HepG2 (cell line): ENCODE results near the gene CSNK2B. TPM values are rescaled to one million over a fixed set of nuclear protein-coding genes. Genes with fewer than 3 reads are reported as not detected.
A peak's percentile ranks its signal among the peaks of the same experiment; 100 is the strongest.

Experiments
- EZH2 ChIP-seq: conservative IDR thresholded peaks from 2 replicates; pipeline ENCODE4 v1.6.1; 2012; ENCODE audit warnings: mild to moderate bottlenecking, low read depth, low read length, moderate library complexity
- FOXJ3 ChIP-seq: sonication (generic); formaldehyde crosslinking; IDR thresholded peaks from 2 replicates; pipeline ENCODE4 v1.4.0; 2020; ENCODE audit warnings: missing genetic modification reagents, mild to moderate bottlenecking, borderline replicate concordance
- HOXA7 ChIP-seq: sonication (generic); formaldehyde crosslinking; IDR thresholded peaks from 2 replicates; pipeline ENCODE4 v1.8.1; 2022; ENCODE audit warnings: mild to moderate bottlenecking, missing genetic modification reagents, moderate library complexity
- KLF12 ChIP-seq: sonication (generic); formaldehyde crosslinking; IDR thresholded peaks from 2 replicates; pipeline ENCODE4 v1.4.0; 2020; ENCODE audit warnings: missing genetic modification reagents, borderline replicate concordance
- LCORL ChIP-seq, 2 experiments: fragments of 450-650 bp in 1 of 2; sonication (generic) in 1 of 2; formaldehyde crosslinking in 1 of 2; IDR thresholded peaks; 2 replicates each; pipeline versions ENCODE4 v1.5.0 to v1.6.1; 2017 to 2020; ENCODE audit warnings: antibody characterized with exemption in 1 of 2, missing genetic modification reagents in 1 of 2
- MED1 ChIP-seq: sonication (generic); formaldehyde crosslinking; IDR thresholded peaks from 2 replicates; pipeline ENCODE4 v1.4.0; 2020; ENCODE audit warnings: missing genetic modification reagents
- NFATC3 ChIP-seq: sonication (generic); formaldehyde crosslinking; IDR thresholded peaks from 2 replicates; pipeline ENCODE4 v1.5.1; 2020; ENCODE audit warnings: mild to moderate bottlenecking, missing genetic modification reagents
- POLR2AphosphoS5 ChIP-seq: IDR thresholded peaks from 2 replicates; pipeline ENCODE4 v1.6.1; 2012; ENCODE audit warnings: low read depth, low read length
- RCOR2 ChIP-seq: IDR thresholded peaks from 2 replicates; pipeline ENCODE4 v1.6.1; 2016; ENCODE audit warnings: missing biosample characterization, missing genetic modification reagents
- TBX2 ChIP-seq: sonication (generic); formaldehyde crosslinking; IDR thresholded peaks from 2 replicates; pipeline ENCODE4 v1.5.0; 2020; ENCODE audit warnings: missing genetic modification reagents, mild to moderate bottlenecking, borderline replicate concordance
- polyA plus RNA-seq, 8 experiments: library from polyadenylated mRNA; depleted of rRNA in 3 of 8; stranded (reverse) in 7 of 8; unstranded in 1 of 8; fragments of >200 nt; fragmentation: Illumina TruSeq in 4 of 8; extraction: Trizol in 4 of 8; gene quantifications; 2 replicates each; pipeline versions ENCODE4 v1.2.1 to v1.2.3, GENCODE V29; 2011 to 2016; ENCODE audit warnings: low read depth in 4 of 8, missing spikeins in 1 of 8, mixed read lengths in 1 of 8; ENCODE audit not compliant: insufficient read depth in 1 of 8
- total RNA-seq, 5 experiments: library from RNA; depleted of rRNA; stranded (reverse); fragments of >200 nt; fragmentation: Illumina TruSeq; extraction: Trizol; gene quantifications; 2 replicates each; pipeline ENCODE4 v1.2.3, GENCODE V29; 2016; ENCODE audit warnings: low read depth in 1 of 5
- TF ChIP-seq, protein P1 (sequence below): sonication (generic); formaldehyde crosslinking; IDR thresholded peaks from 2 replicates; pipeline ENCODE4 v1.9.0; 2021; ENCODE audit warnings: missing genetic modification reagents, borderline replicate concordance
- TF ChIP-seq, protein P2 (sequence below): sonication (generic); formaldehyde crosslinking; IDR thresholded peaks from 2 replicates; pipeline ENCODE4 v1.5.0; 2020; ENCODE audit warnings: missing genetic modification reagents
- TF ChIP-seq, protein P3 (sequence below): sonication (generic); formaldehyde crosslinking; IDR thresholded peaks from 2 replicates; pipeline ENCODE4 v1.4.0; 2020; ENCODE audit warnings: missing genetic modification reagents
- TF ChIP-seq, protein P4 (sequence below): IDR thresholded peaks from 2 replicates; pipeline ENCODE4 v1.6.1; 2016; ENCODE audit warnings: missing compliant biosample characterization, missing genetic modification reagents, borderline replicate concordance
- TF ChIP-seq, protein P5 (sequence below): sonication (generic); formaldehyde crosslinking; IDR thresholded peaks from 2 replicates; pipeline ENCODE4 v1.4.0; 2020; ENCODE audit warnings: mild to moderate bottlenecking, missing genetic modification reagents, borderline replicate concordance

Gene CSNK2B
- total and polyA plus RNA-seq, 2 of the 13 experiments (the other 11 are each of a cell fraction or from before 2014, with no cell fraction given), result 111 to 296 TPM

DNA sequence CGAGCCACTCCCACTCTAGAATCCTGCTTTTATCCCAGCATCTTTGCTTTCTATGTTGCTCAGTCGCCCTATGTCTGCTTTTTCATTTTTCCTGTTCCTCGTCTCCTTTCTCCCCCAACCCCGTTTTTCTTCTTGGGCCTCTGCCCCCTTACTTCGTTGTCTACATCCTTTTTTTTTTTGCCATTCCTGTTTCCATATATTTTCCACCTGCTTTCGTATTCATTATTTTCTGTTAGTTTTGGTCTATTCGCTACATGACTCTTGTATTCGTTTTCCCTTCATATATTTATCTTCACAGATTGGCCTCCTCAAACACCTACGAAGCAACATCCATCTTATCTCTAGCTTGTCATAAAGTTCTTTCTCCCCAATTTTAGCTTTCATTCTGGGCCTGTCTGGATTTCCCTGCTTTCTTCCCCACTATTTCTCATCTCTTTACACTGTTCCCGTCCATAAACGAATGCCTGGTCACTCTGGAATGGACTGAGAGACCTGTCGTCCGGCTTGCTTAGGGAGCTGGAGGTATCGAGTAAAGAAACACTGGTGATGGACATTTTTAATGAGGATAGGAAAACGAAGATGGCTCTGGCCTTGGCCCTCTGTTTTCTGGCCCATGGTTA is 44.5 kb upstream of the CSNK2B start (continued):
- no peak for TF ChIP-seq RCOR2 (CRISPR knock-in tag)
- TF ChIP-seq FOXJ3 (CRISPR knock-in tag), result peak; percentile 39; the same call in 1 of the 2 replicates
- 0 out of 2 replicates have a peak, but pooled peaks have one; percentile 59 for TF ChIP-seq KLF12 (CRISPR knock-in tag)
- TF ChIP-seq, protein P1, sequence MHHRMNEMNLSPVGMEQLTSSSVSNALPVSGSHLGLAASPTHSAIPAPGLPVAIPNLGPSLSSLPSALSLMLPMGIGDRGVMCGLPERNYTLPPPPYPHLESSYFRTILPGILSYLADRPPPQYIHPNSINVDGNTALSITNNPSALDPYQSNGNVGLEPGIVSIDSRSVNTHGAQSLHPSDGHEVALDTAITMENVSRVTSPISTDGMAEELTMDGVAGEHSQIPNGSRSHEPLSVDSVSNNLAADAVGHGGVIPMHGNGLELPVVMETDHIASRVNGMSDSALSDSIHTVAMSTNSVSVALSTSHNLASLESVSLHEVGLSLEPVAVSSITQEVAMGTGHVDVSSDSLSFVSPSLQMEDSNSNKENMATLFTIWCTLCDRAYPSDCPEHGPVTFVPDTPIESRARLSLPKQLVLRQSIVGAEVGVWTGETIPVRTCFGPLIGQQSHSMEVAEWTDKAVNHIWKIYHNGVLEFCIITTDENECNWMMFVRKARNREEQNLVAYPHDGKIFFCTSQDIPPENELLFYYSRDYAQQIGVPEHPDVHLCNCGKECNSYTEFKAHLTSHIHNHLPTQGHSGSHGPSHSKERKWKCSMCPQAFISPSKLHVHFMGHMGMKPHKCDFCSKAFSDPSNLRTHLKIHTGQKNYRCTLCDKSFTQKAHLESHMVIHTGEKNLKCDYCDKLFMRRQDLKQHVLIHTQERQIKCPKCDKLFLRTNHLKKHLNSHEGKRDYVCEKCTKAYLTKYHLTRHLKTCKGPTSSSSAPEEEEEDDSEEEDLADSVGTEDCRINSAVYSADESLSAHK (CRISPR knock-in tag), result no peak
- TF ChIP-seq HOXA7 (CRISPR knock-in tag), result no peak
- TF ChIP-seq MED1 (CRISPR knock-in tag), result no peak
- no peak for TF ChIP-seq NFATC3
- TF ChIP-seq TBX2, result no peak
- no peak for TF ChIP-seq POLR2AphosphoS5
- no peak for TF ChIP-seq LCORL (IDR thresholded peaks at IDR 0.05)
- TF ChIP-seq LCORL (CRISPR knock-in tag; IDR thresholded peaks at IDR 0.05), result no peak
- TF ChIP-seq EZH2, result no peak
- TF ChIP-seq, protein P2, sequence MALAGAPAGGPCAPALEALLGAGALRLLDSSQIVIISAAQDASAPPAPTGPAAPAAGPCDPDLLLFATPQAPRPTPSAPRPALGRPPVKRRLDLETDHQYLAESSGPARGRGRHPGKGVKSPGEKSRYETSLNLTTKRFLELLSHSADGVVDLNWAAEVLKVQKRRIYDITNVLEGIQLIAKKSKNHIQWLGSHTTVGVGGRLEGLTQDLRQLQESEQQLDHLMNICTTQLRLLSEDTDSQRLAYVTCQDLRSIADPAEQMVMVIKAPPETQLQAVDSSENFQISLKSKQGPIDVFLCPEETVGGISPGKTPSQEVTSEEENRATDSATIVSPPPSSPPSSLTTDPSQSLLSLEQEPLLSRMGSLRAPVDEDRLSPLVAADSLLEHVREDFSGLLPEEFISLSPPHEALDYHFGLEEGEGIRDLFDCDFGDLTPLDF (CRISPR knock-in tag), result 0 out of 2 replicates have a peak, but pooled peaks have one; percentile 55
- TF ChIP-seq, protein P3, sequence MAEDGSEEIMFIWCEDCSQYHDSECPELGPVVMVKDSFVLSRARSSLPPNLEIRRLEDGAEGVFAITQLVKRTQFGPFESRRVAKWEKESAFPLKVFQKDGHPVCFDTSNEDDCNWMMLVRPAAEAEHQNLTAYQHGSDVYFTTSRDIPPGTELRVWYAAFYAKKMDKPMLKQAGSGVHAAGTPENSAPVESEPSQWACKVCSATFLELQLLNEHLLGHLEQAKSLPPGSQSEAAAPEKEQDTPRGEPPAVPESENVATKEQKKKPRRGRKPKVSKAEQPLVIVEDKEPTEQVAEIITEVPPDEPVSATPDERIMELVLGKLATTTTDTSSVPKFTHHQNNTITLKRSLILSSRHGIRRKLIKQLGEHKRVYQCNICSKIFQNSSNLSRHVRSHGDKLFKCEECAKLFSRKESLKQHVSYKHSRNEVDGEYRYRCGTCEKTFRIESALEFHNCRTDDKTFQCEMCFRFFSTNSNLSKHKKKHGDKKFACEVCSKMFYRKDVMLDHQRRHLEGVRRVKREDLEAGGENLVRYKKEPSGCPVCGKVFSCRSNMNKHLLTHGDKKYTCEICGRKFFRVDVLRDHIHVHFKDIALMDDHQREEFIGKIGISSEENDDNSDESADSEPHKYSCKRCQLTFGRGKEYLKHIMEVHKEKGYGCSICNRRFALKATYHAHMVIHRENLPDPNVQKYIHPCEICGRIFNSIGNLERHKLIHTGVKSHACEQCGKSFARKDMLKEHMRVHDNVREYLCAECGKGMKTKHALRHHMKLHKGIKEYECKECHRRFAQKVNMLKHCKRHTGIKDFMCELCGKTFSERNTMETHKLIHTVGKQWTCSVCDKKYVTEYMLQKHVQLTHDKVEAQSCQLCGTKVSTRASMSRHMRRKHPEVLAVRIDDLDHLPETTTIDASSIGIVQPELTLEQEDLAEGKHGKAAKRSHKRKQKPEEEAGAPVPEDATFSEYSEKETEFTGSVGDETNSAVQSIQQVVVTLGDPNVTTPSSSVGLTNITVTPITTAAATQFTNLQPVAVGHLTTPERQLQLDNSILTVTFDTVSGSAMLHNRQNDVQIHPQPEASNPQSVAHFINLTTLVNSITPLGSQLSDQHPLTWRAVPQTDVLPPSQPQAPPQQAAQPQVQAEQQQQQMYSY (CRISPR knock-in tag), result peak; percentile 33; the same call in 1 of the 2 replicates
- TF ChIP-seq, protein P4, sequence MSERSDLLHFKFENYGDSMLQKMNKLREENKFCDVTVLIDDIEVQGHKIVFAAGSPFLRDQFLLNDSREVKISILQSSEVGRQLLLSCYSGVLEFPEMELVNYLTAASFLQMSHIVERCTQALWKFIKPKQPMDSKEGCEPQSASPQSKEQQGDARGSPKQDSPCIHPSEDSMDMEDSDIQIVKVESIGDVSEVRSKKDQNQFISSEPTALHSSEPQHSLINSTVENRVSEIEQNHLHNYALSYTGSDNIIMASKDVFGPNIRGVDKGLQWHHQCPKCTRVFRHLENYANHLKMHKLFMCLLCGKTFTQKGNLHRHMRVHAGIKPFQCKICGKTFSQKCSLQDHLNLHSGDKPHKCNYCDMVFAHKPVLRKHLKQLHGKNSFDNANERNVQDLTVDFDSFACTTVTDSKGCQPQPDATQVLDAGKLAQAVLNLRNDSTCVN, result no peak
- TF ChIP-seq, protein P5, sequence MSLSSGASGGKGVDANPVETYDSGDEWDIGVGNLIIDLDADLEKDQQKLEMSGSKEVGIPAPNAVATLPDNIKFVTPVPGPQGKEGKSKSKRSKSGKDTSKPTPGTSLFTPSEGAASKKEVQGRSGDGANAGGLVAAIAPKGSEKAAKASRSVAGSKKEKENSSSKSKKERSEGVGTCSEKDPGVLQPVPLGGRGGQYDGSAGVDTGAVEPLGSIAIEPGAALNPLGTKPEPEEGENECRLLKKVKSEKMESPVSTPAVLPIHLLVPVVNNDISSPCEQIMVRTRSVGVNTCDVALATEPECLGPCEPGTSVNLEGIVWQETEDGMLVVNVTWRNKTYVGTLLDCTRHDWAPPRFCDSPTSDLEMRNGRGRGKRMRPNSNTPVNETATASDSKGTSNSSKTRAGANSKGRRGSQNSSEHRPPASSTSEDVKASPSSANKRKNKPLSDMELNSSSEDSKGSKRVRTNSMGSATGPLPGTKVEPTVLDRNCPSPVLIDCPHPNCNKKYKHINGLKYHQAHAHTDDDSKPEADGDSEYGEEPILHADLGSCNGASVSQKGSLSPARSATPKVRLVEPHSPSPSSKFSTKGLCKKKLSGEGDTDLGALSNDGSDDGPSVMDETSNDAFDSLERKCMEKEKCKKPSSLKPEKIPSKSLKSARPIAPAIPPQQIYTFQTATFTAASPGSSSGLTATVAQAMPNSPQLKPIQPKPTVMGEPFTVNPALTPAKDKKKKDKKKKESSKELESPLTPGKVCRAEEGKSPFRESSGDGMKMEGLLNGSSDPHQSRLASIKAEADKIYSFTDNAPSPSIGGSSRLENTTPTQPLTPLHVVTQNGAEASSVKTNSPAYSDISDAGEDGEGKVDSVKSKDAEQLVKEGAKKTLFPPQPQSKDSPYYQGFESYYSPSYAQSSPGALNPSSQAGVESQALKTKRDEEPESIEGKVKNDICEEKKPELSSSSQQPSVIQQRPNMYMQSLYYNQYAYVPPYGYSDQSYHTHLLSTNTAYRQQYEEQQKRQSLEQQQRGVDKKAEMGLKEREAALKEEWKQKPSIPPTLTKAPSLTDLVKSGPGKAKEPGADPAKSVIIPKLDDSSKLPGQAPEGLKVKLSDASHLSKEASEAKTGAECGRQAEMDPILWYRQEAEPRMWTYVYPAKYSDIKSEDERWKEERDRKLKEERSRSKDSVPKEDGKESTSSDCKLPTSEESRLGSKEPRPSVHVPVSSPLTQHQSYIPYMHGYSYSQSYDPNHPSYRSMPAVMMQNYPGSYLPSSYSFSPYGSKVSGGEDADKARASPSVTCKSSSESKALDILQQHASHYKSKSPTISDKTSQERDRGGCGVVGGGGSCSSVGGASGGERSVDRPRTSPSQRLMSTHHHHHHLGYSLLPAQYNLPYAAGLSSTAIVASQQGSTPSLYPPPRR, result no peak
